MG63 (cell line): ENCODE results near the gene DNAAF9. TPM values are rescaled to one million over a fixed set of nuclear protein-coding genes. Genes with fewer than 3 reads are reported as not detected.

Experiments
- DNase-seq: peaks from one replicate; pipeline ENCODE4 v3.0.0-alpha.2; 2020
- H3K27me3 ChIP-seq: fragments of 250-450 bp; sonication (Bioruptor Pico); 2 replicates; pipeline ENCODE4 v1.5.1; 2020; ENCODE audit warnings: mild to moderate bottlenecking, moderate library complexity
- H3K36me3 ChIP-seq: fragments of 250-450 bp; sonication (Bioruptor Pico); 2 replicates; pipeline ENCODE4 v1.5.1; 2020; ENCODE audit warnings: mild to moderate bottlenecking, moderate library complexity
- H3K4me3 ChIP-seq: fragments of 250-450 bp; sonication (Bioruptor Pico); 2 replicates; pipeline ENCODE4 v1.5.1; 2020; ENCODE audit warnings: mild to moderate bottlenecking, moderate library complexity
- H3K9me3 ChIP-seq: fragments of 250-450 bp; sonication (Bioruptor Pico); 2 replicates; pipeline ENCODE4 v1.5.1; 2020; ENCODE audit warnings: mild to moderate bottlenecking, moderate library complexity
- total RNA-seq: library from RNA; depleted of rRNA; stranded (reverse); fragments of >200 nt; shearing (Covaris generic); gene quantifications from 2 replicates; pipeline ENCODE4 v1.2.3, GENCODE V29; 2014; ENCODE audit warnings: low replicate concordance

DNAAF9 gene
- total RNA-seq, 1 experiment from 2014 or later = 0.86 TPM

DNA sequence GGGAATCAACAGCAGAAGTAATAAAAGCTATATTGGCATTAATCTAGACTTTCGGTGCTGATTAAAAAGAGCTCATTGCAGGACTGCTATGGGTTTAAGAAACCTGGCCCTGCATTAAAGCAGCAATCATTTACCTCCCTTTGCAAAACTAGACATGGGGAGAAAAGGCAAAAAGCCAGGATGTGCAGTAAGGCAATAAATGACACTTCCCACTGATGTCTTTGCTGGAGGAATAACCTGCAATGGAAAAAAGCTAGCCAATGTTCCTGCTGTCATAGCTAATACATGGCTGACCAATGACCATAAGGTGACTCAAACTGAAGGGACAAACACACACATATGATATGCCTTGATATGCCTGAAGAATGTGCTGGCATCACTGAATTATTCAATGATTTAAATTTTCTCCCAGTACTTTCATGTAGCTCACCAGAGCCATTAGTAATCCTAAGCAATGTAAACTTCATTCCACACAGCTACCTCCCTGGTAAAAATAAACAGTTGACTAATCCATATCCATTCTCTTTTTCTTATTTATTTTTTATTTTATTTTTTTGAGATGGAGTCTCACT is 8.7 kb downstream of the DNAAF9 start:
- DNase-seq = no peak
- H3K4me3 ChIP-seq = no peak overlapping the region
- H3K9me3 ChIP-seq = peaks cover 2% of the 10 kb centered on the region; the same call in 1 of the 2 replicates
- H3K36me3 ChIP-seq = no peaks in the 10 kb centered on the region
- H3K27me3 ChIP-seq = no peaks in the 10 kb centered on the region

GRCh38 chr20:3396492-3396891 is 11.0 kb downstream of the DNAAF9 start:
- Histone ChIP-seq H3K27me3 (no peaks in the 10 kb centered on the region), H3K4me3 (no peak overlapping the region), H3K36me3 (no peaks in the 10 kb centered on the region), H3K9me3 (peaks cover 2% of the 10 kb centered on the region; the same call in 1 of the 2 replicates)
- DNase-seq = no peak

DNA sequence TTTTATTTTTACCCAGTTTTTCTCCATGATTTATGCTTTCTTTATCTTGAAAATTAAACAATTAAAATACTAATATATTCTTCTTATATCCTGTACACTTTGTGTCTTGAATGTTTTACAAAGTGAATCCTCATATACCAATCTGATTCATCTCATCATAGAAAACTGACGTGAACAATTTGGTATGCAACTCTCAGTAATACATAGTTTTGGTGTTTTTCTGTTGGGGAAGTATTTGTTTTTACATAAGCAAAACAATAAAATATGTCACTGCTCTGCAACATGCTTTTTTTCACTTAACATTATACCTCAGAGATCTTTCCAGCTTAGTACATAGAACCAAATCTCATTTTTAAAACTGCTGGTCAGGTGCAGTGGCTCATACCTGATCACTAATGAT is 14.7 kb downstream of the DNAAF9 start:
- Histone ChIP-seq H3K36me3 (no peaks in the 10 kb centered on the region), H3K27me3 (no peaks in the 10 kb centered on the region), H3K9me3 (peaks cover 2% of the 10 kb centered on the region; the same call in 1 of the 2 replicates), H3K4me3 (no peak overlapping the region)
- DNase-seq = no peak

GRCh38 chr20:3390759-3391425 is 16.6 kb downstream of the DNAAF9 start:
- H3K27me3 ChIP-seq = no peaks in the 10 kb centered on the region
- DNase-seq = no peak
- H3K36me3 ChIP-seq = no peaks in the 10 kb centered on the region
- peaks cover under 1% of the 10 kb centered on the region; the same call in 1 of the 2 replicates for H3K9me3 ChIP-seq
- H3K4me3 ChIP-seq = no peak overlapping the region

- H3K36me3 ChIP-seq = no peaks in the 10 kb centered on the region
- DNase-seq = no peak
- no peaks in the 10 kb centered on the region for H3K27me3 ChIP-seq
- H3K4me3 ChIP-seq = no peak overlapping the region
- H3K9me3 ChIP-seq = no peaks in the 10 kb centered on the region
These were observed 23.5 kb downstream of the DNAAF9 start for GRCh38 chr20:3383878-3384495.

- H3K36me3 ChIP-seq = no peaks in the 10 kb centered on the region
- no peak overlapping the region for H3K4me3 ChIP-seq
- DNase-seq = no peak
- no peaks in the 10 kb centered on the region for H3K9me3 ChIP-seq
- no peaks in the 10 kb centered on the region for H3K27me3 ChIP-seq
These were observed 24.6 kb downstream of the DNAAF9 start for GRCh38 chr20:3382836-3383235.

DNA sequence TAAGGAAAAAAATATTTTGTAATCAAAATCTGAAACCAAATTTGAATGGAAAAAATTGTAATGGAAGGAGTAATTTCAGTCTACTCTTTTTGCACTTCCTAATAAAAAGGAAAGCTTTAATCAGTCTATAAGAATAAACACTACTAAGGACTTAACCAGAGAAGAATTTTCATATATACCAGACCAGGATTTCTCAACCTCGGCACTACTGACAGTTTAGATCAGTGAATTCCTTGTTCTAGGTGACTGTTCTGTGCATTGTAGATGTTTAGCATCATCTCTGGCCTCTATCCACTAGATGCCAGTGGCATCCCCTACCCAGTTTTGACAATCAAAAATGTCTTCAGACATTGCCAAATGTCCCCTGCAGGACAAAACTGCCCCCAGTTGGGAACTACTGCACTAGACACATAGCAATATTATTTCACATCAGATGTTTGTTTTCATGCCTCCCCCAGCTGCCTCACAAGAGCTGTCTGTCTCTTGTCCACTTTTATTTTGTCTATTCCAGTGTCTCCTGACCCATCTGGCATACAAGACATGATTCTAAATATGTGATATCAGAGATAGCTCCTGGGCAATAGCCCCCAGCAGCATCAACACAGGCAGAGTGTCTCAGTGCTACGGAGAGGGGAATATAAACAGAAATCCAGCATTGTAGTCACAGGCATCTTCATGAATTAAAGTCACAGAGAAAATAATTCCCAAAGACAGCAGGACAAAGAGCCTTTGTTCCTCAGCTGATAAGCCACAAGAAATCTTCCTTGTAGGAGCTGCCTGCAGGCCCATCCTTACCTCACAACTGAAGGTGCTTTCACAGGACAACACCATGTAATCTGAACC is 27.0 kb downstream of the DNAAF9 start:
- Histone ChIP-seq H3K4me3 (no peak overlapping the region), H3K9me3 (no peaks in the 10 kb centered on the region), H3K36me3 (no peaks in the 10 kb centered on the region), H3K27me3 (no peaks in the 10 kb centered on the region)
- no peak for DNase-seq

DNA sequence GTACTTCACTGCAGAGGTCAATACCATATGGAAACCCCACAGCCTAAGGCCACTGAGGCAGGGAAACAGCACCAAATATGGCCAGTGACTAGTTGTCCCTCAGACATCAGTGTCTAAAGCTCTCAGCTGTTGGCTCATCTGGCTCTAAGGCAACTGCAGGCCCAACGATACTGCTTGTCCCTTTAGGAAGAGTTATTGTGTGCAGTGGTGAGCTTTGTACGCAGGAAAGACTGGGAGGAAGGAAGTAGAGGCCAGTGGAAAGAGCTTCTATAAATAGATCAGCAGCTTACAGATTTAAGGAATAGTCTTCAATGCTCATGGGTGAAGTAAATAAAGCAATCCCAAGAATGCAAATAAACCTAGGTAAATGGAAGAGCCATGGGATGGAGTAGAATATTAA is 29.3 kb downstream of the DNAAF9 start:
- no peaks in the 10 kb centered on the region for H3K9me3 ChIP-seq
- no peak for DNase-seq
- no peaks in the 10 kb centered on the region for H3K36me3 ChIP-seq
- no peak overlapping the region for H3K4me3 ChIP-seq
- no peaks in the 10 kb centered on the region for H3K27me3 ChIP-seq

- no peak overlapping the region for H3K4me3 ChIP-seq
- no peaks in the 10 kb centered on the region for H3K27me3 ChIP-seq
- no peak for DNase-seq
- H3K36me3 ChIP-seq = no peaks in the 10 kb centered on the region
- H3K9me3 ChIP-seq = no peaks in the 10 kb centered on the region
These were observed 29.8 kb downstream of the DNAAF9 start for GRCh38 chr20:3377644-3378043.

DNA sequence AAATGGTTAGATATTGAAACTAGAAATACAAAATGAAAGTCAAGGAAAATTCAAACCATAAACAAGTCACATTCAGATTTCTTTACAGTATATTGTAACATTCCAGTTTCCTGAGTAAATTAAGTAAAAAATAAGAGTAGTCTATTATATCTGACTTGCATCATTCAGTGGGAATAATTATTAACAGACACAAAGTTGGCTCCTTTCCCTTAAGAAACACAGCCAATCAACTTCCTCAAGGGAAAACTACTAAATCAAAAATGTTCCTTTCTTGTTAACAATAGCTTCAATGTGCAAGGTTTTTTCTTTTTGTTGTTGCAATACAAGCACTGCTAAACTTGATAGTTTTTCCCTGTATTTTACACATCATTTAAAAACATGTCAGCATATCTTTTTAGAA is 33.2 kb downstream of the DNAAF9 start:
- no peak for DNase-seq
- Histone ChIP-seq H3K36me3 (no peaks in the 10 kb centered on the region), H3K4me3 (no peak overlapping the region), H3K9me3 (no peaks in the 10 kb centered on the region), H3K27me3 (no peaks in the 10 kb centered on the region)

DNA sequence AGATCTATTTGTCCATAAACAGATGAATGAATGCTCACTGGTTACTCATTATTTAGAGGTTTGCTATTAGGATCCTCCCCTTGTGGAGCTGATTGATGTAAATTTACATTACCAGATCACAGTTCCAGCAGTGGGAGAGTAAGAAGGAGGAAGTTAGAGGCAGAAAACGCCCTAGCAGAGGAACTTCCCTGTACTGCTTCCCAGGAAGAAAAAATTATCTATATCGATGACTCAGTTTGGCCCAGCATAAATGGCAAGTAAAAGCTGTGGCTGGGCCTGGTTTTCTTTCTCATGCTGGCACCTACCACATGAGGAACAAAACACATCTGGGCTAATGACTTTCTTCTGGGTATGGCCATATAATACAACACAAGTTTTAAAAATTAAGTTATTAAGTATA is 35.7 kb downstream of the DNAAF9 start:
- Histone ChIP-seq H3K36me3 (no peaks in the 10 kb centered on the region), H3K9me3 (no peaks in the 10 kb centered on the region), H3K27me3 (no peaks in the 10 kb centered on the region), H3K4me3 (no peak overlapping the region)
- no peak for DNase-seq

DNA sequence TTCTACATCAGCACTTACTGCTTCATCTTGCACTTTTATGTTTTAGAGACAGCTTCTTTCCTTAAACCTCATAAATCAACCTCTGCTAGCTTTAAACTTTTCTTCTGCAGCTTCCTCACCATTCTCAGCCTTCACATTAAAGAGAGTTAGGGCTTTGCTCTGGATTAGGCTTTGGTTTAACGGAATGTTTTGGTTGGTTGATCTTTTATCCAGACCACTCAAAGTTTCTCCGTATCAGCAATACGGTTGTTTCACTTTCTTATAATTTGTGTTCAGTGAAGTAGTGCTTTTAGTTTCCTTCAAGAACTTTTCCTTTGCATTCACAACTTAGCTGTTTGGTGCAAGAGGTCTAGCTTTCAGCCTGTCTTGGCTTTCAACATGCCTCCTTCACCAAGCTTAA is 40.4 kb downstream of the DNAAF9 start:
- H3K27me3 ChIP-seq = no peaks in the 10 kb centered on the region

DNA sequence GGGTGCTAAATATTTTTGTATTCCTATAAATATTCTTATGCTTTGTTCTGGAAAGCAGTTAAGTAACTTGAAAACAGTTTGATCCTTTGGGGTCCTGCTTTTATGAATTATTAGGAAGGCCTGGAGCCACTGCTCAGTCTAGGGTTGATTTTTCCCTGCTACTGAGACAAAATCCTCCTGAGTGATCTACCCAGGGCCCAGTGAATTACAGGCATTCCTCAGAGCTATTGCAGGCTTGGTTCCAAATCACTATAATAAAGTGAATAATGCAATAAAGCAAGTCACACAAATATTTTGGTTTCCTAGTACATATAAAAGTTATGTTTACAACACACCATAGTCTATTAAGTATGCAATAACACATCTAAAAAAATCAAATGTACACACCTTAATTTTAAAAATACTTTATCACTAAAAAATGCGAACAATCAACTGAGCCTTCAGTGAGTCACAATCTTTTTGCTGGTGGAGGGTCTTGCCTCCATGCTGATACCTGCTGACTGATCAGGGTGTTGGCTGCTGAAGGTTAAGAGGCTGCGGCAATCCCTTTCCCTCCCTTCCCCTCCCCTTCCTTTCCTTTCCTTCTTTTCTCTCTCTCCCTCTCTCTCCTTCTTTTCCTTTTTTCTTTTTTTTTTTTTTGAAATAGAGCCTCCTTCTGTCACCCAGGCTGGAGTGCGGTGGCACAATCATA is 43.0 kb downstream of the DNAAF9 start:
- no peak for DNase-seq

More for the DNA sequence above, 40.4 kb downstream of the DNAAF9 start:
- DNase-seq = no peak
- Histone ChIP-seq H3K4me3 (no peak overlapping the region), H3K9me3 (no peaks in the 10 kb centered on the region), H3K36me3 (no peaks in the 10 kb centered on the region)

GRCh38 chr20:3360752-3361151 is 46.7 kb downstream of the DNAAF9 start:
- DNase-seq = no peak
- no peaks in the 10 kb centered on the region for H3K9me3 ChIP-seq
- H3K4me3 ChIP-seq = no peak overlapping the region
- no peaks in the 10 kb centered on the region for H3K36me3 ChIP-seq
- no peaks in the 10 kb centered on the region for H3K27me3 ChIP-seq

More for the DNA sequence above, 43.0 kb downstream of the DNAAF9 start:
- Histone ChIP-seq H3K36me3 (no peaks in the 10 kb centered on the region), H3K4me3 (no peak overlapping the region), H3K9me3 (no peaks in the 10 kb centered on the region), H3K27me3 (no peaks in the 10 kb centered on the region)

- DNase-seq = no peak
- Histone ChIP-seq H3K36me3 (no peaks in the 10 kb centered on the region), H3K27me3 (no peaks in the 10 kb centered on the region), H3K9me3 (no peaks in the 10 kb centered on the region), H3K4me3 (no peak overlapping the region)
These were observed 48.7 kb downstream of the DNAAF9 start for GRCh38 chr20:3358676-3359340.
